B cell (primary cell): ENCODE results near the gene ART4. TPM values are rescaled to one million over a fixed set of nuclear protein-coding genes. Genes with fewer than 3 reads are reported as not detected.

Experiments used
- ATAC-seq: fragments of 200-7000 bp; cut with Tn5 transposase; one replicate; pipeline ENCODE4 v1.10.0; 2021; ENCODE audit warnings: low read depth, mild to moderate bottlenecking, moderate number of reproducible peaks, moderate library complexity
- CTCF ChIA-PET: fragments of 350-600 bp; sonication (Branson Sonifier 250); formaldehyde crosslinking; loops from one replicate; lab custom pipeline; 2021; ENCODE audit warnings: antibody characterized with exemption, inconsistent platforms; lab: Charles Lee
- POLR2A ChIA-PET: fragments of 350-600 bp; sonication (Branson Sonifier 250); formaldehyde crosslinking; loops from one replicate; lab custom pipeline; 2021; ENCODE audit warnings: antibody characterized with exemption; lab: Charles Lee
- DNase-seq: peaks from one replicate; pipeline ENCODE4 v3.0.0; 2013
- H2AFZ ChIP-seq: 2 replicates; pipeline ENCODE4 v1.6.1; 2012; ENCODE audit warnings: mild to moderate bottlenecking, low read depth, low read length; ENCODE audit not compliant: insufficient read depth, poor library complexity, severe bottlenecking
- H3K27ac ChIP-seq, 2 donors: 1 replicate in 1 of 2; 2 replicates in 1 of 2; pipeline ENCODE4 v1.5.1; 2012 to 2013; ENCODE audit warnings: low read length in 2 of 2, mild to moderate bottlenecking in 2 of 2, moderate library complexity in 1 of 2
- H3K27me3 ChIP-seq, 4 experiments: fragments of 200-600 bp in 1 of 4; sonication (generic) in 1 of 4; replicated peaks in 1 of 4; 1 replicate in 2 of 4; 2 replicates in 2 of 4; pipeline versions ENCODE4 v1.6.1 to v1.7.0; 2013 to 2016; ENCODE audit warnings: low read length in 3 of 4, mild to moderate bottlenecking in 2 of 4, mixed read lengths in 1 of 4, moderate library complexity in 1 of 4; ENCODE audit not compliant: insufficient read depth in 4 of 4, control insufficient read depth in 3 of 4; ENCODE audit errors: control extremely low read depth in 1 of 4
- H3K36me3 ChIP-seq, 2 experiments: replicated peaks in 1 of 2; 1 replicate in 1 of 2; 2 replicates in 1 of 2; pipeline versions ENCODE4 v1.6.1 to v1.7.1; 2013; ENCODE audit warnings: low read length in 1 of 2; ENCODE audit not compliant: insufficient read depth in 2 of 2, control insufficient read depth in 1 of 2; ENCODE audit errors: control extremely low read depth in 1 of 2, extremely low read depth in 1 of 2
- H3K4me1 ChIP-seq, 2 donors: fragments of 200-600 bp in 1 of 2; sonication (generic) in 1 of 2; 1 replicate in 1 of 2; 2 replicates in 1 of 2; pipeline versions ENCODE4 v1.5.1 to v1.6.1; 2013 to 2017; ENCODE audit warnings: low read length in 2 of 2; ENCODE audit not compliant: control insufficient read depth in 2 of 2, insufficient read depth in 2 of 2
- H3K4me2 ChIP-seq: replicated peaks from 2 replicates; pipeline ENCODE3; 2012; ENCODE audit warnings: mild to moderate bottlenecking, low read depth, low read length; ENCODE audit not compliant: poor library complexity, severe bottlenecking
- H3K4me3 ChIP-seq, 5 experiments: fragments of 200-600 bp in 1 of 5; sonication (generic) in 1 of 5; 1 replicate in 3 of 5; 2 replicates in 2 of 5; pipeline versions ENCODE4 v1.5.1 to v1.7.0; 2011 to 2016; ENCODE audit warnings: low read length in 4 of 5, mild to moderate bottlenecking in 4 of 5, low read depth in 2 of 5, control low read depth in 1 of 5, moderate library complexity in 1 of 5; ENCODE audit not compliant: insufficient read depth in 1 of 5; ENCODE audit errors: control extremely low read depth in 1 of 5, extremely low read depth in 1 of 5
- H3K79me2 ChIP-seq: fragments of 200-600 bp; sonication (generic); one replicate; pipeline ENCODE4 v1.6.0; 2016; ENCODE audit warnings: low read length; ENCODE audit not compliant: control insufficient read depth, insufficient read depth
- H3K9ac ChIP-seq: fragments of 200-600 bp; sonication (generic); 2 replicates; pipeline ENCODE4 v1.6.1; 2017; ENCODE audit warnings: mild to moderate bottlenecking, low read length, moderate library complexity
- H3K9me3 ChIP-seq, 3 donors: one replicate each; pipeline versions ENCODE4 v1.6.1 to v1.7.1; 2013; ENCODE audit warnings: low read length in 2 of 3; ENCODE audit not compliant: control insufficient read depth in 2 of 3, insufficient read depth in 1 of 3; ENCODE audit errors: control extremely low read depth in 1 of 3
- H4K20me1 ChIP-seq: 2 replicates; pipeline ENCODE4 v1.6.0; 2012; ENCODE audit warnings: mild to moderate bottlenecking, low read length; ENCODE audit not compliant: insufficient read depth, control insufficient read depth, poor library complexity, severe bottlenecking
- H3K27ac Mint-ChIP-seq: one replicate; pipeline ENCODE4 v1.8.0; 2021; ENCODE audit warnings: mixed read lengths
- H3K27me3 Mint-ChIP-seq: one replicate; pipeline ENCODE4 v1.8.0; 2021; ENCODE audit warnings: mixed read lengths
- H3K4me1 Mint-ChIP-seq: one replicate; pipeline ENCODE4 v1.8.0; 2021; ENCODE audit warnings: mixed read lengths
- H3K4me3 Mint-ChIP-seq: one replicate; pipeline ENCODE4 v1.8.0; 2021; ENCODE audit warnings: mixed read lengths
- H3K9me3 Mint-ChIP-seq: one replicate; pipeline ENCODE4 v1.8.0; 2022; ENCODE audit warnings: mixed read lengths; ENCODE audit not compliant: insufficient read depth
- CTCF ChIP-seq: fragments of 200-600 bp; IDR thresholded peaks from one replicate; pipeline ENCODE4 v1.8.0; 2022; ENCODE audit warnings: antibody characterized with exemption, mild to moderate bottlenecking
- EZH2 ChIP-seq: IDR thresholded peaks from 2 replicates; pipeline ENCODE4 v1.6.1; 2012; ENCODE audit warnings: borderline replicate concordance, low read depth, mild to moderate bottlenecking, moderate library complexity, low read length; ENCODE audit not compliant: insufficient read depth, poor library complexity, severe bottlenecking
- WGBS: methylation state at CpG from one replicate; pipeline ENCODE4 v1.1.5; 2013; ENCODE audit warnings: missing lambda C conversion rate; ENCODE audit not compliant: insufficient coverage; 5-methylcytosine and 5-hydroxymethylcytosine counted together
- intact Hi-C: fragments of 100-400 bp; cut with micrococcal nuclease; formaldehyde crosslinking; loops from one replicate; pipeline ENCODE4 v1.10.0; 2022
- polyA plus RNA-seq: library from polyadenylated mRNA; depleted of rRNA; stranded (reverse); fragments of >200 nt; gene quantifications from 2 replicates; pipeline ENCODE4 v1.2.3, GENCODE V29; 2012
- total RNA-seq, 2 donors: library from RNA; stranded (reverse); fragments of 120-200 nt in 1 of 2; gene quantifications; 1 replicate in 1 of 2; 2 replicates in 1 of 2; pipeline versions ENCODE4 v1.2.3 to v1.2.4, GENCODE V29; 2013 to 2022

The ART4 gene
- total and polyA plus RNA-seq, 2 donors (not counting 1 experiment from before 2014, with no cell fraction given) = not detected

GRCh38 chr12:14775636-14775980 is 67.7 kb downstream of the ART4 start:
- peak overlapping the region; percentile 99 for H3K27ac Mint-ChIP-seq
- intact Hi-C loops = no loop called here
- no peaks in the 10 kb centered on the region for H3K27me3 Mint-ChIP-seq
- TF ChIP-seq CTCF (no peak), EZH2 (no peak)
- H3K4me1 Mint-ChIP-seq = peaks cover 40% of the 10 kb centered on the region
- Histone ChIP-seq H3K79me2 (peaks cover 5% of the 10 kb centered on the region), H3K27me3 (no peaks in the 10 kb centered on the region), H3K4me3 (peak overlapping the region in 1 of 5 experiments; percentile 82), H3K27ac (peak overlapping the region in 1 of 2 donors; percentile 71), H4K20me1 (no peaks in the 10 kb centered on the region), H3K4me2 (peak overlapping the region; percentile 92), H2AFZ (peak overlapping the region; percentile 92), H3K9ac (no peak overlapping the region), H3K4me1 (peaks cover 14 to 30% of the 10 kb centered on the region in 2 donors), H3K36me3 (no peaks in the 10 kb centered on the region), H3K9me3 (peaks cover 0 to 10% (median 0%) of the 10 kb centered on the region in 3 donors)
- ChIA-PET CTCF (interaction anchor here (0.6 to 3.5 kb wide), 9 partner anchors 9 to 446 kb away, joined by 3 to 9 read pairs (median 7); partner anchors contain the start of gene ATF7IP), POLR2A (interaction anchor here (1.2 to 3.5 kb wide), 2 partner anchors 24 to 27 kb away, joined by 3 to 17 read pairs; partner anchors contain the start of genes C12orf60 and WBP11)
- no peak for ATAC-seq
- no peaks in the 10 kb centered on the region for H3K9me3 Mint-ChIP-seq
- no peak for DNase-seq
- no CpG with 5 or more reads among the region's 1 CpG for WGBS
- peak overlapping the region; percentile 100 for H3K4me3 Mint-ChIP-seq

Other genes with a start within 250 kb of the ART4 start
- 0.29 and 0.37 TPM in 2 replicates for gene GUCY2C, start 146.9 kb downstream of the ART4 start, total RNA-seq
- gene GUCY2C, start 146.9 kb downstream of the ART4 start, polyA plus RNA-seq = 0.04 and 0.28 TPM in 2 replicates
- gene WBP11, start 40.0 kb downstream of the ART4 start, total RNA-seq = 77.3 and 84.7 TPM in 2 replicates
- 13.6 and 40.8 TPM in 2 replicates for gene WBP11, start 40.0 kb downstream of the ART4 start, polyA plus RNA-seq
- 1.2 and 1.4 TPM in 2 replicates for gene C12orf60, start 39.9 kb downstream of the ART4 start, total RNA-seq
- 0.25 and 0.29 TPM in 2 replicates for gene C12orf60, start 39.9 kb downstream of the ART4 start, polyA plus RNA-seq
- not detected in 2 replicates for gene SMCO3, start 29.3 kb downstream of the ART4 start, total RNA-seq
- gene SMCO3, start 29.3 kb downstream of the ART4 start, polyA plus RNA-seq = not detected in 2 replicates
- 0.81 TPM in 1 of 2 replicates, not detected in the other for gene MGP, start 42.3 kb upstream of the ART4 start, total RNA-seq
- gene MGP, start 42.3 kb upstream of the ART4 start, polyA plus RNA-seq = 0.39 and 0.74 TPM in 2 replicates
- 9.0 and 12.4 TPM in 2 replicates for gene ERP27, start 95.0 kb upstream of the ART4 start, total RNA-seq
- 6.2 and 7.8 TPM in 2 replicates for gene ERP27, start 95.0 kb upstream of the ART4 start, polyA plus RNA-seq
- gene ARHGDIB, start 118.1 kb upstream of the ART4 start, total RNA-seq = 508 and 514 TPM in 2 replicates
- gene ARHGDIB, start 118.1 kb upstream of the ART4 start, polyA plus RNA-seq = 514 and 826 TPM in 2 replicates
- not detected in 2 replicates for gene PDE6H, start 129.5 kb upstream of the ART4 start, total RNA-seq
- not detected in 2 replicates for gene PDE6H, start 129.5 kb upstream of the ART4 start, polyA plus RNA-seq